ENCODE measurements around the gene FOLR1.

- TF ChIP-seq, protein P1, sequence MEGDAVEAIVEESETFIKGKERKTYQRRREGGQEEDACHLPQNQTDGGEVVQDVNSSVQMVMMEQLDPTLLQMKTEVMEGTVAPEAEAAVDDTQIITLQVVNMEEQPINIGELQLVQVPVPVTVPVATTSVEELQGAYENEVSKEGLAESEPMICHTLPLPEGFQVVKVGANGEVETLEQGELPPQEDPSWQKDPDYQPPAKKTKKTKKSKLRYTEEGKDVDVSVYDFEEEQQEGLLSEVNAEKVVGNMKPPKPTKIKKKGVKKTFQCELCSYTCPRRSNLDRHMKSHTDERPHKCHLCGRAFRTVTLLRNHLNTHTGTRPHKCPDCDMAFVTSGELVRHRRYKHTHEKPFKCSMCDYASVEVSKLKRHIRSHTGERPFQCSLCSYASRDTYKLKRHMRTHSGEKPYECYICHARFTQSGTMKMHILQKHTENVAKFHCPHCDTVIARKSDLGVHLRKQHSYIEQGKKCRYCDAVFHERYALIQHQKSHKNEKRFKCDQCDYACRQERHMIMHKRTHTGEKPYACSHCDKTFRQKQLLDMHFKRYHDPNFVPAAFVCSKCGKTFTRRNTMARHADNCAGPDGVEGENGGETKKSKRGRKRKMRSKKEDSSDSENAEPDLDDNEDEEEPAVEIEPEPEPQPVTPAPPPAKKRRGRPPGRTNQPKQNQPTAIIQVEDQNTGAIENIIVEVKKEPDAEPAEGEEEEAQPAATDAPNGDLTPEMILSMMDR (IDR thresholded peaks at IDR 0.05; ENCODE audit: low read depth, low read length), result no peak
- TF ChIP-seq POLR2A (IDR thresholded peaks at IDR 0.05; ENCODE audit: extremely low read depth, insufficient read length), result no peak
- TF ChIP-seq MAX (IDR thresholded peaks at IDR 0.05; ENCODE audit: low read depth, low read length), result no peak
These were observed 29.6 kb downstream of the FOLR1 start for GRCh38 chr11:72221386-72222075.

Measured in NB4 (cell line).